HG03432 (cell line): ENCODE measurements around the gene ZNF207.
"Not testable (repeated sequence)": the region's sequence is repeated elsewhere in the genome, so short reads cannot be mapped to it uniquely, and the experiment has no call there.

Source experiments
- ATAC-seq: cut with Tn5 transposase; IDR thresholded peaks from one replicate; pipeline ENCODE4 v1.9.1; 2021; ENCODE audit warnings: mild to moderate bottlenecking, moderate library complexity; ENCODE audit not compliant: unreplicated experiment

Gene ZNF207

DNA sequence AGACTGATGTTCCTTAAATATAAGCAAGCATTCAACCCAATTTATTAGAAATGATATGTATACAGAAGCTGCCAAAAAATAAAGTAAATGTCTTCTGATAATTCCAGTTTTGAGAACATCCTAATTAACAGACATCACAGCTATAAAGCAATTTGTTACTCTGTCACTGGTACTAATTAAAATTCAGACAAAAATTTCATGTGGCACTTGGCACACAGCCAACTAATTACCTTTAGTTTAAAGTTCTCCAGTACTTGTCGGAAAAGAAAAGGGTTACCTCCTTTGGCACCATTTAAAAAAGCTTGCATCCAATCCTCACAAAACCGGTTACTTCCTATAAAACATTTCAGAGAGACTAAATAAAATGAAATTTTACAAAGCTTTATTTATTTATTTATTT lies 16.8 kb upstream of the ZNF207 start:
- ATAC-seq: no peak

GRCh38 chr17:32335046-32335445 lies 14.9 kb upstream of the ZNF207 start:
- ATAC-seq: no peak

GRCh38 chr17:32335687-32336086 lies 14.3 kb upstream of the ZNF207 start:
- no peak for ATAC-seq

- peak; percentile 18 for ATAC-seq
Measured at GRCh38 chr17:32341141-32341856, 8.7 kb upstream of the ZNF207 start.

- ATAC-seq: peak; percentile 92
Measured at GRCh38 chr17:32341857-32342602, 7.9 kb upstream of the ZNF207 start, which contains the start of gene C17orf75. Gene C17orf75 (minus strand): TSS chr17:32342173. CDS start chr17:32342139, 34 bp downstream.

GRCh38 chr17:32342603-32343325 lies 7.2 kb upstream of the ZNF207 start:
- ATAC-seq: no peak

GRCh38 chr17:32345951-32346600 lies 3.9 kb upstream of the ZNF207 start:
- no peak for ATAC-seq

GRCh38 chr17:32348483-32348800 lies 1.5 kb upstream of the ZNF207 start:
- no peak for ATAC-seq

DNA sequence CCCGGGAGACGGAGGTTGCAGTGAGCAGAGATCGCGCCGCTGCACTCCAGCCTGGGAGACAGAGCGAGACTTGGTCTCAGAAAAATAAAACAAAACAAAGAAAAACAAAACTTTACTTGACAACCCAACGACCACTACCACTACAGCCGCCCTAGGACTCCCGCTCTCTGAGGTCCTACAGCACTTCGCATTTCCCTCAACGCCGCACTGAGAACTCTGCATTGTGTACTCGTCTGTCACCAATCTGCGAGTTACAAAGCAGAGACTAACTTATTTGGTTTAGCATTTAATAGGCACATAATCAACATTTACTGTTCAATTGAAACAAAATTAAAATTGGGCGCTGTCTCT lies 479 bp upstream of the ZNF207 start:
- ATAC-seq: peak; percentile 9

DNA sequence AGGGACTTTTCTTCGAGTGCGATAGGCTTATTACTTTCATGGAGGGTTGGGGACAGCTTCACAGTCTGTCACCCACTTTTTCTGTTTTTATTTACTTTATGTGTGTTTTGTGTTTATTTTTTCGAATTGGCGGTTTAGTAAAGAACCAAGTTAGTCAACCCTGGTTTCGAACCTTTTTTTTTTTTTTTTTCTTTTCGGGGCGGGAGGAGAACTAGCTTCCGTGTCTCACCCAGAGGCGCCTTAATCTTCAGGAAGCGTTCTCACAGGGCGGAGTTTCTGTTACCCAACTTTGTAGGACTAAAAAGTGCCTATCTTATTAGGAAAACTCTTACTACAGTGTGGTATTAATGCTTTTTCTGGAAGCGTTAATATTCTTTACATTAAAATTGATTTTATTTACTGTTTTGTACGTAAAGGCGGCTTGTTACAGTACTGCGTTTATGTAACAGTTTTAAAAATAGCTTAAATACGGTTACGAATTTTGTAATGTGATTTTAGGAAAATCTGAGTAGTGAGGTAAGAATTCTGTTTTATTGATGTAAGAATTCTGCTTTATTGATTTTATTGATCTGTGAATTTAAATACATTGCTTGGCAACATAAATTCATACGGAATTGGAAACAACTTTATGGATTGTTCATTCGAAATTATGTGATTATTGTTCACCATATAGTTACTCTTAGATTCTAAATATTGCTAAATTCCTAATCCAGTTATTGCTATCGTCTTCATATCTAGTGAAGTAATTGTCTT lies 885 bp downstream of the ZNF207 start:
- peak; percentile 32 for ATAC-seq

- not testable (repeated sequence) for ATAC-seq
Measured at GRCh38 chr17:32352734-32353133, 2.8 kb downstream of the ZNF207 start.

DNA sequence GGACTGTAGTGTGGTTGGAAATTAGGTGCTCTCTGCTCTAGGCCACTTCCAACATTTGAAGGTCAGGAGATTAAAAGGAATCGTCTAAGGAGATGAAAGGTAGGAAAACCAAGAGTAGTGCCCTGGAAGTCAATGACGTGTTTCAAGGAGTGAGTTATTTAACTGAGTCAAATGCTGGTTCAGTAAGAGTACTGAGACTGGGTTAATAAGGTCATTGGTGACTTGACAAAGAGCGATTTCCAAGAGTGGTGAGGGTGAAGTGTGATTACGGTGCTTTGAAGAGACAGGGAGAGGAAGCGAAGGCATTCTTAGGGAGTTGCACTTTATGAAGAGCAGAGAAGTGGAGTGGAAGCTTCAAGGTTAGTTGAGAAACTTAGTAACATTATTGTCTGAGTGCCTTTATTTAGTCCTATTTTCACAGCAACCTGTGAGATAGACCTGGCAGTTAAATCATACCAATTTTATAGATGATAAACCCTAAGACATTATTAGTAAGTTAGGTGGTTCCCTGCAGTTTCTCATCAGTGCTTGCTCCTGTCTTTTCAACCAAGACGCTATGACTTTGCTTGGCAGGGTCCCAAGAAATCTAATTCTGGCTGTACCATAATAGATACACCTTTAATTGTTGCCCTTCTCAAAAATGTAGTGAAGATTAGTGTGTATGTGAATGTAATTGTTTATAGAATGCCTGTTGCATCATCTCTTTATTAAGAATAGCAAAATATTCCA lies 5.9 kb downstream of the ZNF207 start:
- ATAC-seq: no peak

GRCh38 chr17:32356378-32356743 lies 6.4 kb downstream of the ZNF207 start:
- no peak for ATAC-seq

- ATAC-seq: no peak
Measured at GRCh38 chr17:32356750-32357149, 6.8 kb downstream of the ZNF207 start.

- ATAC-seq: no peak
Measured at GRCh38 chr17:32357615-32358014, 7.7 kb downstream of the ZNF207 start.

- ATAC-seq: no peak
Measured at GRCh38 chr17:32361270-32361669, 11.3 kb downstream of the ZNF207 start.

DNA sequence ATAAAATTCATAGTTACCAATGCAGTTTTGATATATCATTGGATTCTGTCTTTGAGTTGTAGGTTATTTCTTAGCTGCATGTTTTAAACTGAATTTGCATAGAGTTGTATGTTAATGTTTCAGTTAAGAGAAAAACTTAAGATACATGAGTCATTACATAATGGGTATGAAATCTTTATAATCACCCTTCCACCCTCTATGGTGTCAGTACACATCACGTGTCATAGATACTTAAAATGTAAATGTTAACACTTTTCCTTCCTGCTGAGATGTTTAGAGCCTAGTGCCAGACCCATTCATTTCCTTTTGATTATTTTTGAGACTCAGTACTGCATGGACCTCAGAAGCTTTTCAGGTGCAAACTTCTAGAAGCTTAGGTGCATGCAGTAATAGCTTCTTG lies 20.5 kb downstream of the ZNF207 start:
- no peak for ATAC-seq

DNA sequence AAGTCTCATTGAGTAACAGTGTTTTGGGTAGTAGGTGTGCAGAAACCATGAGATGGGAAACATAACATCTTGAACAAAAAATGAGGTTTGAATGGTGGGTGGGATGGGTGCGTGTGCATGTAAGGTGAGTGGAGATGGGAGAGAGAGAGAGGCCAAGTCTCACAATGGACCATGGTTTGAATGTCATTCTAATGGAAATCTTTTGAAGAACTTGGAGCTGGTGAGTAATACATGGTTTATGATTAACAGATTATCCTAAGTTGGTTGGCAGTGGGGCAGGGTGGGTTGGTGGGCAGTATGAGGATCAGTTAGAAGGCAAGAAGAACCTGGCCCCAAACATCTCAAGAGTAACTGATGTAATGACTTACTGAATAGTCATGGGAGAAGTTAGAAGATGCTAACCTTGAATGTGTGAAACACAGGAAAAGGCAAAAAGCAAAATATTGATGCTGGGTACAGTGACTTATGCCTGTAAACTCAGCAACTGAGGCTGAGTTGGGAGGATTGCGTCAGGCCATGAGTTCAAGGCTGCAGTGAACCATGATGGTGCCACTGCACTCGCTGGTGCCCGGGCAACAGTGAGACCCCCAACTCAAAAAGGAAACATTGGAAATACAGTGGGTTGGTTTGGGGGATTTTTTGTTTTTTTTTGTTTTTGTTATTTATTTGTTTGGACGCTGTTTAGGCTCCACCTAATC lies 32.7 kb downstream of the ZNF207 start:
- no peak for ATAC-seq

GRCh38 chr17:32383926-32384434 lies 34.0 kb downstream of the ZNF207 start:
- ATAC-seq: no peak
